HepG2 (cell line): ENCODE results near the gene OAT. TPM values are rescaled to one million over a fixed set of nuclear protein-coding genes. Genes with fewer than 3 reads are reported as not detected.

Source experiments
- AGO2 ChIP-seq: fragments of 200-400 bp; formaldehyde crosslinking; optimal IDR thresholded peaks from 2 replicates; pipeline ENCODE3; 2017; ENCODE audit warnings: mild to moderate bottlenecking, low read depth, low read length, moderate library complexity
- ASH2L ChIP-seq: fragments of 300-600, 200-600 bp; sonication (generic); IDR thresholded peaks from 2 replicates; pipeline ENCODE4 v1.7.0; 2017; ENCODE audit warnings: low read depth, mild to moderate bottlenecking, moderate library complexity, mixed read lengths, low read length; ENCODE audit not compliant: insufficient read length
- HNRNPH1 ChIP-seq: fragments of 200-400 bp; formaldehyde crosslinking; optimal IDR thresholded peaks from 2 replicates; pipeline ENCODE3; 2017; ENCODE audit warnings: mild to moderate bottlenecking, low read depth, low read length
- JDP2 ChIP-seq: sonication (generic); formaldehyde crosslinking; IDR thresholded peaks from 2 replicates; pipeline ENCODE4 v1.8.1; 2022; ENCODE audit warnings: missing genetic modification reagents, borderline replicate concordance
- MAF1 ChIP-seq: sonication (generic); formaldehyde crosslinking; IDR thresholded peaks from 2 replicates; pipeline ENCODE4 v1.5.0; 2020; ENCODE audit warnings: missing genetic modification reagents, borderline replicate concordance
- MAFG ChIP-seq: sonication (generic); formaldehyde crosslinking; IDR thresholded peaks from 2 replicates; pipeline ENCODE4 v1.5.1; 2020; ENCODE audit warnings: mild to moderate bottlenecking, missing genetic modification reagents
- MAFK ChIP-seq, 2 experiments: IDR thresholded peaks in 1 of 2; conservative IDR thresholded peaks in 1 of 2; 2 replicates each; pipeline ENCODE4 v1.6.1; 2011; ENCODE audit warnings: improper control_type of control experiment in 2 of 2, low read length in 2 of 2
- MTA3 ChIP-seq: sonication (generic); formaldehyde crosslinking; IDR thresholded peaks from 2 replicates; pipeline ENCODE4 v1.4.0; 2020; ENCODE audit warnings: missing genetic modification reagents
- NR2C2 ChIP-seq: sonication (generic); formaldehyde crosslinking; IDR thresholded peaks from 2 replicates; pipeline ENCODE4 v1.4.0; 2020; ENCODE audit warnings: missing genetic modification reagents, mild to moderate bottlenecking, moderate library complexity, borderline replicate concordance
- PHB2 ChIP-seq: fragments of 450-650 bp; IDR thresholded peaks from 2 replicates; pipeline ENCODE4 v1.6.1; 2018; ENCODE audit not compliant: partially characterized antibody
- TSC22D2 ChIP-seq: sonication (generic); formaldehyde crosslinking; IDR thresholded peaks from 2 replicates; pipeline ENCODE4 v1.5.1; 2020; ENCODE audit warnings: missing genetic modification reagents, mild to moderate bottlenecking, borderline replicate concordance
- ZBTB21 ChIP-seq: sonication (generic); formaldehyde crosslinking; IDR thresholded peaks from 2 replicates; pipeline ENCODE4 v1.4.0; 2020; ENCODE audit warnings: missing genetic modification reagents
- ZNF619 ChIP-seq: sonication (generic); formaldehyde crosslinking; IDR thresholded peaks from 2 replicates; pipeline ENCODE4 v1.4.0; 2020; ENCODE audit warnings: mild to moderate bottlenecking, missing genetic modification reagents
- ZNF780A ChIP-seq: sonication (generic); formaldehyde crosslinking; IDR thresholded peaks from 2 replicates; pipeline ENCODE4 v1.8.0; 2022; ENCODE audit warnings: mild to moderate bottlenecking, missing genetic modification reagents, moderate library complexity
- ZNF781 ChIP-seq: sonication (generic); formaldehyde crosslinking; IDR thresholded peaks from 2 replicates; pipeline ENCODE4 v1.5.1; 2020; ENCODE audit warnings: borderline replicate concordance, mild to moderate bottlenecking, missing genetic modification reagents; ENCODE audit errors: not compliant biosample characterization
- ZSCAN9 ChIP-seq: IDR thresholded peaks from 2 replicates; pipeline ENCODE4 v1.6.1; 2016; ENCODE audit warnings: borderline replicate concordance
- polyA plus RNA-seq, 8 experiments: library from polyadenylated mRNA; depleted of rRNA in 3 of 8; stranded (reverse) in 7 of 8; unstranded in 1 of 8; fragments of >200 nt; fragmentation: Illumina TruSeq in 4 of 8; extraction: Trizol in 4 of 8; gene quantifications; 2 replicates each; pipeline versions ENCODE4 v1.2.1 to v1.2.3, GENCODE V29; 2011 to 2016; ENCODE audit warnings: low read depth in 4 of 8, missing spikeins in 1 of 8, mixed read lengths in 1 of 8; ENCODE audit not compliant: insufficient read depth in 1 of 8
- total RNA-seq, 5 experiments: library from RNA; depleted of rRNA; stranded (reverse); fragments of >200 nt; fragmentation: Illumina TruSeq; extraction: Trizol; gene quantifications; 2 replicates each; pipeline ENCODE4 v1.2.3, GENCODE V29; 2016; ENCODE audit warnings: low read depth in 1 of 5
- TF ChIP-seq, protein P1 (sequence below): sonication (generic); formaldehyde crosslinking; conservative IDR thresholded peaks from 2 replicates; pipeline ENCODE4 v1.4.0; 2020; ENCODE audit warnings: missing genetic modification reagents
- TF ChIP-seq, protein P2 (sequence below): IDR thresholded peaks from 2 replicates; pipeline ENCODE4 v1.6.1; 2016; ENCODE audit warnings: low read depth, borderline replicate concordance
- TF ChIP-seq, protein P3 (sequence below): IDR thresholded peaks from 2 replicates; pipeline ENCODE4 v1.6.1; 2016; ENCODE audit warnings: mild to moderate bottlenecking
- TF ChIP-seq, protein P4 (sequence below): IDR thresholded peaks from 2 replicates; pipeline ENCODE4 v1.6.1; 2012; ENCODE audit warnings: low read length, improper control_type of control experiment
- TF ChIP-seq, protein P5 (sequence below): sonication (generic); formaldehyde crosslinking; IDR thresholded peaks from 2 replicates; pipeline ENCODE4 v1.5.1; 2020; ENCODE audit warnings: missing genetic modification reagents, mild to moderate bottlenecking, borderline replicate concordance

The OAT gene
- total and polyA plus RNA-seq, 2 of the 13 experiments (the other 11 are each of a cell fraction or from before 2014, with no cell fraction given): 87.8 to 96.7 TPM

DNA sequence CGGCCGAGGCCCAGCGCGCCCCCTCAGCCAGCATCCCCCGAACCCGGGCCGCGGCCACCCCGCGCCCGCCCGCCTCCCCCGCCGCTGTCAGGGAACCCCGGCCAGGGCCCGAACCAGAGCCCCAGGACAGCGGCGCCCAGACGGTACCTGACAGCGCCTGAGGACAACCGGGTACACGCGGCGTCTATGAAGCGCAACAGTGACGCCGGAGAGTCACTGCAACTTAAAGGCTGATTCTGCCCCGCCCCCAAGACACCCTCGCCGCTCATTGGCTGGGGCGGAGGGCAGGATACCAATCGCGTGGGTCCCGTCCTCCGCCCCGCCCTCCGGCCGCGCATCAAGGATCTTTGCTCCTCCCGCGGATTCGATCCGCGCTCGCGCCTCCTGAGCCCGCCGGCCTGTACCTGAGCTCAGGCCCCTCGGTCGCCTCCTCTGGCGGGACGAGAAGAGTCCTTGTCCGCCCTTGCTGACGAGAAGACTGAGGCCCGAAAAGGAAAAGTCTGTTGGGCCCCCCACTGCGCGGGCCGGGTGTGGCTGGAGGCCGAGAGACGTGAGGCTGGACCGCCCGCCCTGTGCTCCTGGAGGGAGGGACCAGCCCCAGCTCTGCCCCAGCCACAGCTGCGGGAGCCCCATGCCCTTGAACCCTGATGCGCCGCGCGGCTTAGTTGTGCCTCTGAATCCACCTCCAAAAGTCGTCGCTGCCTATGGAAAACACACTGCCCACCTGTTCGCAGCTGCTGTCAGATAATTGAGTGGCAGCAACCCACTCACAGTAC, at the start of gene OAT (continued):
- TF ChIP-seq ASH2L (peak; percentile 69), ZNF619 (CRISPR knock-in tag) (no peak), MAFK (conservative IDR thresholded peaks at IDR 0.05 in 1 of 2, IDR thresholded peaks at IDR 0.05 in 1 of 2; ENCODE audit: low read length in 2 of 2) (no peak), ZNF781 (no peak), MTA3 (no peak), PHB2 (no peak), ZNF780A (no peak), MAFG (CRISPR knock-in tag) (no peak), AGO2 (no peak), JDP2 (CRISPR knock-in tag) (no peak), HNRNPH1 (no peak), TSC22D2 (CRISPR knock-in tag) (0 out of 2 replicates have a peak, but pooled peaks have one; percentile 23), ZSCAN9 (CRISPR knock-in tag) (no peak; the same call in 1 of the 2 replicates), ZBTB21 (CRISPR knock-in tag) (no peak), MAF1 (CRISPR knock-in tag) (peak; percentile 49; the same call in 1 of the 2 replicates), NR2C2 (CRISPR knock-in tag) (no peak)
- TF ChIP-seq, protein P1, sequence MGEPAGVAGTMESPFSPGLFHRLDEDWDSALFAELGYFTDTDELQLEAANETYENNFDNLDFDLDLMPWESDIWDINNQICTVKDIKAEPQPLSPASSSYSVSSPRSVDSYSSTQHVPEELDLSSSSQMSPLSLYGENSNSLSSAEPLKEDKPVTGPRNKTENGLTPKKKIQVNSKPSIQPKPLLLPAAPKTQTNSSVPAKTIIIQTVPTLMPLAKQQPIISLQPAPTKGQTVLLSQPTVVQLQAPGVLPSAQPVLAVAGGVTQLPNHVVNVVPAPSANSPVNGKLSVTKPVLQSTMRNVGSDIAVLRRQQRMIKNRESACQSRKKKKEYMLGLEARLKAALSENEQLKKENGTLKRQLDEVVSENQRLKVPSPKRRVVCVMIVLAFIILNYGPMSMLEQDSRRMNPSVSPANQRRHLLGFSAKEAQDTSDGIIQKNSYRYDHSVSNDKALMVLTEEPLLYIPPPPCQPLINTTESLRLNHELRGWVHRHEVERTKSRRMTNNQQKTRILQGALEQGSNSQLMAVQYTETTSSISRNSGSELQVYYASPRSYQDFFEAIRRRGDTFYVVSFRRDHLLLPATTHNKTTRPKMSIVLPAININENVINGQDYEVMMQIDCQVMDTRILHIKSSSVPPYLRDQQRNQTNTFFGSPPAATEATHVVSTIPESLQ: no peak
- TF ChIP-seq, protein P2, sequence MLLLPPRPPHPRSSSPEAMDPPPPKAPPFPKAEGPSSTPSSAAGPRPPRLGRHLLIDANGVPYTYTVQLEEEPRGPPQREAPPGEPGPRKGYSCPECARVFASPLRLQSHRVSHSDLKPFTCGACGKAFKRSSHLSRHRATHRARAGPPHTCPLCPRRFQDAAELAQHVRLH (CRISPR knock-in tag): no peak
- TF ChIP-seq, protein P3, sequence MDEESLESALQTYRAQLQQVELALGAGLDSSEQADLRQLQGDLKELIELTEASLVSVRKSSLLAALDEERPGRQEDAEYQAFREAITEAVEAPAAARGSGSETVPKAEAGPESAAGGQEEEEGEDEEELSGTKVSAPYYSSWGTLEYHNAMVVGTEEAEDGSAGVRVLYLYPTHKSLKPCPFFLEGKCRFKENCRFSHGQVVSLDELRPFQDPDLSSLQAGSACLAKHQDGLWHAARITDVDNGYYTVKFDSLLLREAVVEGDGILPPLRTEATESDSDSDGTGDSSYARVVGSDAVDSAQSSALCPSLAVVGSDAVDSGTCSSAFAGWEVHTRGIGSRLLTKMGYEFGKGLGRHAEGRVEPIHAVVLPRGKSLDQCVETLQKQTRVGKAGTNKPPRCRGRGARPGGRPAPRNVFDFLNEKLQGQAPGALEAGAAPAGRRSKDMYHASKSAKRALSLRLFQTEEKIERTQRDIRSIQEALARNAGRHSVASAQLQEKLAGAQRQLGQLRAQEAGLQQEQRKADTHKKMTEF (CRISPR knock-in tag): peak; percentile 80
- TF ChIP-seq, protein P4, sequence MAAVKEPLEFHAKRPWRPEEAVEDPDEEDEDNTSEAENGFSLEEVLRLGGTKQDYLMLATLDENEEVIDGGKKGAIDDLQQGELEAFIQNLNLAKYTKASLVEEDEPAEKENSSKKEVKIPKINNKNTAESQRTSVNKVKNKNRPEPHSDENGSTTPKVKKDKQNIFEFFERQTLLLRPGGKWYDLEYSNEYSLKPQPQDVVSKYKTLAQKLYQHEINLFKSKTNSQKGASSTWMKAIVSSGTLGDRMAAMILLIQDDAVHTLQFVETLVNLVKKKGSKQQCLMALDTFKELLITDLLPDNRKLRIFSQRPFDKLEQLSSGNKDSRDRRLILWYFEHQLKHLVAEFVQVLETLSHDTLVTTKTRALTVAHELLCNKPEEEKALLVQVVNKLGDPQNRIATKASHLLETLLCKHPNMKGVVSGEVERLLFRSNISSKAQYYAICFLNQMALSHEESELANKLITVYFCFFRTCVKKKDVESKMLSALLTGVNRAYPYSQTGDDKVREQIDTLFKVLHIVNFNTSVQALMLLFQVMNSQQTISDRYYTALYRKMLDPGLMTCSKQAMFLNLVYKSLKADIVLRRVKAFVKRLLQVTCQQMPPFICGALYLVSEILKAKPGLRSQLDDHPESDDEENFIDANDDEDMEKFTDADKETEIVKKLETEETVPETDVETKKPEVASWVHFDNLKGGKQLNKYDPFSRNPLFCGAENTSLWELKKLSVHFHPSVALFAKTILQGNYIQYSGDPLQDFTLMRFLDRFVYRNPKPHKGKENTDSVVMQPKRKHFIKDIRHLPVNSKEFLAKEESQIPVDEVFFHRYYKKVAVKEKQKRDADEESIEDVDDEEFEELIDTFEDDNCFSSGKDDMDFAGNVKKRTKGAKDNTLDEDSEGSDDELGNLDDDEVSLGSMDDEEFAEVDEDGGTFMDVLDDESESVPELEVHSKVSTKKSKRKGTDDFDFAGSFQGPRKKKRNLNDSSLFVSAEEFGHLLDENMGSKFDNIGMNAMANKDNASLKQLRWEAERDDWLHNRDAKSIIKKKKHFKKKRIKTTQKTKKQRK: no peak
- TF ChIP-seq, protein P5, sequence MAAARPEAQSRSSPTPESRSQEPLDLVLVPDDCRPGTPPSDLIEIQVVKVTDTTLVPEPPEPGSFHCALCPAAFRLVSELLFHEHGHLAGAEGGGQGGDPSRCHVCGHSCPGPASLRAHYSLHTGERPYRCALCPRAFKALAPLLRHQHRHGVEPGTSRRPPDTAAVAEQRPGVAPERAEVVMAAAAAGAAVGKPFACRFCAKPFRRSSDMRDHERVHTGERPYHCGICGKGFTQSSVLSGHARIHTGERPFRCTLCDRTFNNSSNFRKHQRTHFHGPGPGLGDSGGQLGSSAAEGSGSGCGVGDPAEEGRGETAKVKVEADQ (CRISPR knock-in tag): no peak; the same call in 1 of the 2 replicates
